HepG2 (cell line): ENCODE measurements around the gene CDH1. TPM values are rescaled to one million over a fixed set of nuclear protein-coding genes. Genes with fewer than 3 reads are reported as not detected.

Source experiments
- AHDC1 ChIP-seq: sonication (generic); formaldehyde crosslinking; IDR thresholded peaks from 2 replicates; pipeline ENCODE4 v1.5.1; 2020; ENCODE audit warnings: mild to moderate bottlenecking, missing genetic modification reagents, borderline replicate concordance
- ARID3A ChIP-seq: IDR thresholded peaks from 2 replicates; pipeline ENCODE4 v1.6.1; 2012; ENCODE audit warnings: low read depth, low read length, improper control_type of control experiment
- ATF1 ChIP-seq: IDR thresholded peaks from 2 replicates; pipeline ENCODE4 v1.6.1; 2016; ENCODE audit warnings: mild to moderate bottlenecking, control low read depth
- CREM ChIP-seq, 2 experiments: sonication (generic) in 1 of 2; formaldehyde crosslinking in 1 of 2; IDR thresholded peaks; 2 replicates each; pipeline versions ENCODE4 v1.4.0 to v1.6.1; 2016 to 2020; ENCODE audit warnings: antibody characterized with exemption in 1 of 2, mild to moderate bottlenecking in 1 of 2, missing genetic modification reagents in 1 of 2
- ISL2 ChIP-seq: sonication (generic); formaldehyde crosslinking; IDR thresholded peaks from 2 replicates; pipeline ENCODE4 v1.5.0; 2020; ENCODE audit warnings: missing genetic modification reagents
- MLLT10 ChIP-seq: sonication (generic); formaldehyde crosslinking; IDR thresholded peaks from 2 replicates; pipeline ENCODE4 v1.4.0; 2020; ENCODE audit warnings: missing genetic modification reagents
- MYC ChIP-seq: sonication (generic); formaldehyde crosslinking; IDR thresholded peaks from 2 replicates; pipeline ENCODE4 v1.9.0; 2021; ENCODE audit warnings: missing genetic modification reagents, borderline replicate concordance
- MZF1 ChIP-seq: sonication (generic); formaldehyde crosslinking; IDR thresholded peaks from 2 replicates; pipeline ENCODE4 v1.8.1; 2023; ENCODE audit warnings: mild to moderate bottlenecking, missing genetic modification reagents, borderline replicate concordance
- NBN ChIP-seq: fragments of 450-650 bp; conservative IDR thresholded peaks from 2 replicates; pipeline ENCODE4 v1.6.1; 2017
- NCOR1 ChIP-seq: fragments of 200-600 bp; sonication (generic); IDR thresholded peaks from 2 replicates; pipeline ENCODE4 v1.7.0; 2017; ENCODE audit warnings: antibody characterized with exemption, low read length, borderline replicate concordance
- NFYB ChIP-seq: sonication (generic); formaldehyde crosslinking; IDR thresholded peaks from 2 replicates; pipeline ENCODE4 v1.4.0; 2020; ENCODE audit warnings: missing genetic modification reagents
- NKX3-1 ChIP-seq: sonication (generic); formaldehyde crosslinking; IDR thresholded peaks from 2 replicates; pipeline ENCODE4 v1.5.0; 2020; ENCODE audit warnings: missing genetic modification reagents
- SMAD9 ChIP-seq: sonication (generic); formaldehyde crosslinking; IDR thresholded peaks from 2 replicates; pipeline ENCODE4 v1.5.1; 2020; ENCODE audit warnings: mild to moderate bottlenecking, missing genetic modification reagents
- SMYD3 ChIP-seq: sonication (generic); formaldehyde crosslinking; IDR thresholded peaks from 2 replicates; pipeline ENCODE4 v1.8.1; 2023; ENCODE audit warnings: mild to moderate bottlenecking, missing genetic modification reagents
- SRSF1 ChIP-seq: fragments of 200-400 bp; formaldehyde crosslinking; optimal IDR thresholded peaks from 2 replicates; pipeline ENCODE3; 2017; ENCODE audit warnings: mild to moderate bottlenecking, low read depth, low read length, moderate library complexity
- ZBTB8A ChIP-seq: sonication (generic); formaldehyde crosslinking; IDR thresholded peaks from 2 replicates; pipeline ENCODE4 v1.4.0; 2020; ENCODE audit warnings: mild to moderate bottlenecking, low read depth, missing genetic modification reagents, borderline replicate concordance
- ZMYM3 ChIP-seq: sonication (generic); formaldehyde crosslinking; IDR thresholded peaks from 2 replicates; pipeline ENCODE4 v1.5.1; 2020; ENCODE audit warnings: mild to moderate bottlenecking, missing genetic modification reagents
- ZNF234 ChIP-seq: sonication (generic); formaldehyde crosslinking; conservative IDR thresholded peaks from 2 replicates; pipeline ENCODE4 v1.5.1; 2020; ENCODE audit warnings: mild to moderate bottlenecking, missing genetic modification reagents
- ZNF30 ChIP-seq: sonication (generic); formaldehyde crosslinking; IDR thresholded peaks from 2 replicates; pipeline ENCODE4 v1.5.0; 2020; ENCODE audit warnings: mild to moderate bottlenecking, missing genetic modification reagents
- ZNF33A ChIP-seq: sonication (generic); formaldehyde crosslinking; IDR thresholded peaks from 2 replicates; pipeline ENCODE4 v1.5.1; 2020; ENCODE audit warnings: missing genetic modification reagents, mild to moderate bottlenecking, moderate library complexity, borderline replicate concordance
- ZNF549 ChIP-seq: sonication (generic); formaldehyde crosslinking; IDR thresholded peaks from 2 replicates; pipeline ENCODE4 v1.5.0; 2020; ENCODE audit warnings: missing genetic modification reagents
- ZNF570 ChIP-seq: sonication (generic); formaldehyde crosslinking; IDR thresholded peaks from 2 replicates; pipeline ENCODE4 v1.4.0; 2020; ENCODE audit warnings: mild to moderate bottlenecking, missing genetic modification reagents, borderline replicate concordance
- ZNF572 ChIP-seq: sonication (generic); formaldehyde crosslinking; IDR thresholded peaks from 2 replicates; pipeline ENCODE4 v1.5.1; 2020; ENCODE audit warnings: mild to moderate bottlenecking, missing genetic modification reagents
- ZNF674 ChIP-seq: sonication (generic); formaldehyde crosslinking; IDR thresholded peaks from 2 replicates; pipeline ENCODE4 v1.5.0; 2020; ENCODE audit warnings: low read depth, mild to moderate bottlenecking, missing genetic modification reagents
- ZNF766 ChIP-seq: sonication (generic); formaldehyde crosslinking; IDR thresholded peaks from 2 replicates; pipeline ENCODE4 v1.5.0; 2020; ENCODE audit warnings: missing genetic modification reagents, borderline replicate concordance
- ZNF816 ChIP-seq: sonication (generic); formaldehyde crosslinking; IDR thresholded peaks from 2 replicates; pipeline ENCODE4 v1.8.0; 2022; ENCODE audit warnings: missing genetic modification reagents, mild to moderate bottlenecking, borderline replicate concordance
- ZNF83 ChIP-seq: sonication (generic); formaldehyde crosslinking; IDR thresholded peaks from 2 replicates; pipeline ENCODE4 v1.4.0; 2020; ENCODE audit warnings: missing genetic modification reagents, mild to moderate bottlenecking, borderline replicate concordance
- polyA plus RNA-seq, 8 experiments: library from polyadenylated mRNA; depleted of rRNA in 3 of 8; stranded (reverse) in 7 of 8; unstranded in 1 of 8; fragments of >200 nt; fragmentation: Illumina TruSeq in 4 of 8; extraction: Trizol in 4 of 8; gene quantifications; 2 replicates each; pipeline versions ENCODE4 v1.2.1 to v1.2.3, GENCODE V29; 2011 to 2016; ENCODE audit warnings: low read depth in 4 of 8, missing spikeins in 1 of 8, mixed read lengths in 1 of 8; ENCODE audit not compliant: insufficient read depth in 1 of 8
- total RNA-seq, 5 experiments: library from RNA; depleted of rRNA; stranded (reverse); fragments of >200 nt; fragmentation: Illumina TruSeq; extraction: Trizol; gene quantifications; 2 replicates each; pipeline ENCODE4 v1.2.3, GENCODE V29; 2016; ENCODE audit warnings: low read depth in 1 of 5

Gene CDH1
- total and polyA plus RNA-seq, 2 of the 13 experiments (the other 11 are each of a cell fraction or from before 2014, with no cell fraction given): 0.95 to 9.8 TPM

- TF ChIP-seq AHDC1 (CRISPR knock-in tag) (peak; percentile 24; the same call in 1 of the 2 replicates), SMYD3 (CRISPR knock-in tag) (no peak), ZNF234 (CRISPR knock-in tag) (no peak), ZNF674 (CRISPR knock-in tag) (no peak), MYC (CRISPR knock-in tag) (0 out of 2 replicates have a peak, but pooled peaks have one; percentile 1), ZNF816 (CRISPR knock-in tag) (peak; percentile 30; the same call in 1 of the 2 replicates), ISL2 (CRISPR knock-in tag) (no peak), ZNF549 (no peak), CREM (IDR thresholded peaks at IDR 0.05) (no peak), CREM (CRISPR knock-in tag; IDR thresholded peaks at IDR 0.05) (no peak), NBN (no peak), SRSF1 (no peak), ZMYM3 (no peak; the same call in 1 of the 2 replicates), ZNF570 (CRISPR knock-in tag) (no peak), SMAD9 (CRISPR knock-in tag) (0 out of 2 replicates have a peak, but pooled peaks have one; percentile 16), MZF1 (CRISPR knock-in tag) (no peak), ZNF33A (no peak), NFYB (CRISPR knock-in tag) (no peak), ATF1 (CRISPR knock-in tag) (no peak), ZNF83 (CRISPR knock-in tag) (no peak), ZNF766 (CRISPR knock-in tag) (no peak), MLLT10 (CRISPR knock-in tag) (no peak), NKX3-1 (no peak), ZNF30 (CRISPR knock-in tag) (no peak), ZNF572 (CRISPR knock-in tag) (no peak), ARID3A (no peak), NCOR1 (no peak), ZBTB8A (CRISPR knock-in tag) (no peak)
Measured at GRCh38 chr16:68790944-68791343, 53.9 kb downstream of the CDH1 start (continued).
